SKM-1 treated with dmso at 0.1 percent for 144 hours (cell line): Measurements from ENCODE around the gene KRT26.

Experiments
- DNase-seq: peaks from one replicate; lab custom pipeline; 2025; ENCODE audit not compliant: unreplicated experiment; lab: John Stamatoyannopoulos, UW

Gene KRT26

DNA sequence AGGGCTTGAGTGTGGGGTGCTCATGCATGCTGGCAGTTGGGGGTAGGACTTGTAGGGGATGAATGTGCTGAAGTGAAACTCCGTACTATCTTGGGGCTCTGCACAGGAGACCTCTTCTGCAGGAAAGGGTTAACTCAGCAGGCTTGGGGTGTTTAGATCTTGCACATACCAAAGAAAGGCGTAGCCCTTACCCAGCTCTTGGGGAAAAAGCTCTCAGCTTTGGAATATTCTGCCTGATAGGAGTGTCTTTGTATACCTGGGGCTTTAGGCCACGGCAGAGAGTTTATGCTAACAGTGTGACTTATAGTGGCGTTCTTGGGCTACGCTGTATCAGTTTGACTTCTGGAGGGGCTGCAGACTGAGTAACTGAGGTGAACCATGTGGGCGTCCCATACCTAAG lies 38.0 kb downstream of the KRT26 start:
- no peak for DNase-seq

DNA sequence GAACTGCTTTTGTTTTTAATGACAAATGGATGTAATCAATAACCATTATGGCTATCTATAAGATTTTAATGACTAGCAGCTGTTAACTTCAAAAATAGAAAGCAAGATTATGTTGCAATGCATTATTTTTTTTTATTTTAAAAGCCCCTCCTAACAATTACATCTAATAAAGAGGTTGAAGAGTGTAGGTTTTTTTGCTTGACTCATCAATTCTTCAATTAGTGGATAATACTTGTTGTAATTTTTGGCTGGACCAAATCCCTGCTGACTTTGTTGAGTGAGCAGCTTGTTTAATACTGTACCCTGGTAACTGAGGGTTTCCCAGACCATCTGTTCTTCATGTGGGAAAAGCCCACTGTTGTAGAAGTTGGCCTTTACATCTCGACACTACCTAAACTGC lies 41.0 kb downstream of the KRT26 start:
- no peak for DNase-seq

DNA sequence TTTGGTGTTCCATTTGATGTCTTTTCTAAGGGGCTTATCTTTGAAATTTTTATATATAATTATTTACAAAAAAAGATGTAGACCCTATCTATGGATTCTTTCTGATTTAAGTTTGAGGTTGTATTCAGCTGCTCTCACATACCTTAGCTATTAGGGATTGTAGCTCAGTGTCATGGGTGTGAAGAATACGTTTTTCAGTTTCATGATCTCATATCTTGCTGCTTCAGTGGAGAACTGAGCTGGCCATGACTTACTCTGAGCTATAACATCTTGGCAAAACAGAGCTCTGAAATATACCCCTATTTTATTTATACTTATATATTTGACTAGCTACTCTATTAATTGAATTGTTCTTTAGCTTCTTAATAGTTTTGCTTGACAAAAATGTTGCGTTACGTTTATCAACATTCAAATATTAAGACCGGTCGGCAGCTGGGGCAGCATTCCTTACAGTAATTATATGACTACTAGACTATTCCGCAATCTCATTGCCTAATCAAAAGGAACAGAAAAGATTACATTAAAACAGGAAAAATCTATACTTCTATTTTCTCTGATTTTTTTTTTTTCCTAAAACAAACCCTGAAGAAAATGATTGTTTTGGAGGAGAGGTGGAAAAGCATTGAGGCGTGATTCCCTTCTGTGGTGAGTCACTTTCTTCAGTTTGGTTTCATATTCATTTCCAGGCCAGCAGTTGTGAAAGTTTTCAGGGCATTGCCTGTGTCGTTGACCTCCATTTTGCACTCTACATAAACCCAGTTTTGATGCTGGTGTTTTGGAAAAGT lies 44.4 kb downstream of the KRT26 start:
- DNase-seq = no peak

DNA sequence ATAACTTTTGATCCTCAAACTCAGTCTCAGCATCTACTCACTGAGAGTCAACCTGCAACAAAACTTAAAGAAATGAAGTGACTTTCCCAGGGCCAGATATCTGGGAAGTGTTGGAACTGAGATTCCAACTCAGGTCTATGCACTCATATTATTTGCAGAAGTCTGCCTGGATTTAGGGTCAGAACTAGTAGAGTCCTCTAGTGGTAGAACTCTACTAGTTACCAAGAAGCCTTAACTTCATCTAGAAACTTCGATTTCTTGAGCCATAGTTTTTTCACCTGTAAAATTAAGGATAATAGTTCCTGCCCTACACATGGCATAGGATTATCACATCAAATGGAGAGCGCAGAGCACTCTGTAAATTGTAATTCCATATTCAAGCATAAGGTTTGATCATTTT lies 45.1 kb downstream of the KRT26 start:
- peak; percentile 18 for DNase-seq

DNA sequence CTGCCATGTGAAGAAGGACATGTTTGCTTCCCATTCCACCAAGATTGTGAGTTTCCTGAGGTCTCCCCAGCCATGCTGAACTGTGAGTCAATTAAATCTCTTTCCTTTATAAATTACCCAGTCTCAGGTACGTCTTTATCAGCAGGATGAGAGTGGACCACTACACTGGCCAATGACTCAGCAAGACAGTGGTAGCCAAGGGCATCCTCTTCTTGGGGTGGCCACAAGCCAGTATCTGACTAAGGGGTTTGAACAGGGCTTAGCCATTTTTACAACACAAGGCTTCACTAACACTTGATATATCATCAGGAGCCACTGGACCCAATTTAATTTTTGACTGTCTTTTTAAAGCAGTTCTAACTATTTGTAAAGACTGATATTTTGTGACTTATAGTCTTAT lies 47.3 kb downstream of the KRT26 start:
- DNase-seq = no peak

DNA sequence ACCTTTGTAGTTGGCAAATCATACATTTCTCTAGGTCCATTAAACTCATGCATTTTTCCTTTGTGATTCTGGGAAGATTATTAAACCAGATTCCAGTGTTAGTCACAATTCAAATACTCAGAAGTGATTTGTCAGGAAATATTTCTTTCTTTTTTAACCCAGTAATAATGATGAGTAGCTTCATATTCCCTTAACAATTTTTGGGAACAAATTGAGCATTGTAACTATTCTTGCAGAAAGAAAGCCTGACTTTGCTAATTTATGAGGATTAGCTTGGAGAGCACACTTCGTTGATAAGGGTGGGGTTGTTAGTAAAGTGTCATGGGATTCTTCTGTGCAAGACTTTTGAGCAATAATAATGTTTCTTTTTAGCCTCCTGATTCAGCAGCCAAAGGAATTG lies 49.8 kb downstream of the KRT26 start:
- DNase-seq = no peak

DNA sequence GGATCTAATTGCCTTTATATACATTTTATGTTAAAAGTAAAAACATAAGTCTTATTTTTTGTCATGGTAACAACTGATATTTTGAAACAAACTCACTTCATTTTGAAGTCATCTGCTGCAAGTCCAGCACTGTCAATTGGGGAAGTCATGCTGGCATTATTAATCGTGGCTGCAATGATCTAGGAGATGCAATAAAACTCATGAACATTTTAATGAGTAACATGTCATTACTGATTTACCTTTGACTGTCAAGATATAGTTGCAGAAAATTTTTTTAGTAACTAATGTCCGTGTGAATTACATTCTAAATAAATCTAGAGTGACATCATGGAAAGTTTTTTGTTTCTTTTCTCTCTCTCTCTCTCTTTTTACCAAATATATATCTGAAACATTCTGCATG lies 51.1 kb downstream of the KRT26 start:
- DNase-seq = no peak

DNA sequence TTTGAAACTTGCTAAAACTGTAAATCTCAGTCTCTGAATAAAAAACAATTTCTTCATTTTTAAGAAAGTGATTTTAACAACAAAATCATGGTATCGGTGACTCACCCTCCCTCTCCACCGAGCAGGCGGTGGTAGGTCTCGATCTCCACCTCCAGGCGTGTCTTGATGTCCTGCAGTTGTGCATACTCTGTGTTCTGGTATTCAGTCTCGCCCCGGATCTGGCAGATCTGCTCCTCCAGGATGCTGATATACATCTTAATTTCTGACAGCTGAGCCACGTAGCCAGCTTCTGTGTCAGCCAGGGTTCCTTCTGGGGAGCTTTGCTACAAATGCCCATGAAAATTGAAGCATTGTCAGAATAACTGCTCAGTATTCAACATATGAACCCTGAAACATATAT lies 53.1 kb downstream of the KRT26 start:
- no peak for DNase-seq

DNA sequence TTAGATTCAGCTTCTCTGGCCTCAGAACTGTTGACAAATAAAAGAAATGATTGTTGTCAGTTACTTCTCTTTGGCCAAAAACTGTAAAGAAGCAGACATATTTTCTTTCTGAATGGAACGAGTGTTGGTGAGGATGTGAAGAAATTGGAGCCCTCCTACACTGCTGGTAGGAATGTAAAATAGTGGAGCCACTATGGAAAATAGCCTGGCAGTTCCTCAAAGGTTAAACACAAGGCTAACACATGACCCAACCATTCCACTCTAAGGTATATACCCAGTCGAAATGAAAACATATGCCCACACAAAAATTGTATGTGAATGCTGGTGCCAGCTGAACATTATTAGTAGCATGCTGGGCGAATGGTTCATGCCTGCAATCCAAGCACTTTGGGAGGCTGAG lies 54.2 kb downstream of the KRT26 start:
- no peak for DNase-seq
